GM12878 (cell line): ENCODE results near the gene COX5A. TPM values are rescaled to one million over a fixed set of nuclear protein-coding genes. Genes with fewer than 3 reads are reported as not detected.

Source experiments
- ATAC-seq: fragments of 200-7000 bp; cut with Tn5 transposase; 3 replicates; pipeline ENCODE4 v1.9.1; 2020; ENCODE audit warnings: mild to moderate bottlenecking, moderate library complexity
- BruUV-seq: library from RNA; stranded (reverse); fragments of 400-500 nt; replicated peaks from 2 replicates; lab custom pipeline; 2021; lab: Mats Ljungman, UMichigan
- CTCF ChIA-PET: fragments of 300-600 bp; sonication (Branson Sonifier 250); formaldehyde crosslinking; extraction: SDS; loops from one replicate; lab custom pipeline; 2021; ENCODE audit warnings: inconsistent platforms; lab: Yijun Ruan, JAX
- POLR2A ChIA-PET: fragments of 350-600 bp; formaldehyde crosslinking; extraction: SDS; loops from one replicate; lab custom pipeline; 2021; ENCODE audit warnings: inconsistent platforms; lab: Charles Lee
- RAD21 ChIA-PET: fragments of 300-600 bp; sonication (Branson Sonifier 250); formaldehyde crosslinking; loops from one replicate; lab custom pipeline; 2023; ENCODE audit warnings: antibody characterized with exemption; ENCODE audit not compliant: unreplicated experiment; lab: Charles Lee
- SMC1A ChIA-PET: fragments of 300-600 bp; sonication (Branson Sonifier 250); formaldehyde crosslinking; loops from one replicate; lab custom pipeline; 2023; ENCODE audit not compliant: unreplicated experiment, uncharacterized antibody; lab: Charles Lee
- DNase-seq: peaks from one replicate; pipeline ENCODE4 v3.0.0-alpha.2; 2011; ENCODE audit warnings: low read depth, low spot score
- FAIRE-seq: peaks from 3 replicates; lab custom pipeline; 2011; peaks lifted over from hg19 to GRCh38; lab: Jason Lieb, UNC
- H2AFZ ChIP-seq: 2 replicates; pipeline ENCODE4 v1.6.0; 2011; ENCODE audit warnings: low read depth, low read length, control low read depth; ENCODE audit not compliant: control insufficient read depth
- H3K27ac ChIP-seq: 2 replicates; pipeline ENCODE4 v1.5.1; 2011; ENCODE audit warnings: control low read depth; ENCODE audit not compliant: control insufficient read depth, insufficient read depth
- H3K27me3 ChIP-seq, 2 experiments: replicated peaks in 1 of 2; 2 replicates each; pipeline versions ENCODE4 v1.6.0 to v1.6.1; 2011; ENCODE audit warnings: low read length in 1 of 2; ENCODE audit not compliant: control insufficient read depth in 2 of 2, insufficient read depth in 2 of 2
- H3K36me3 ChIP-seq, 2 experiments: 2 replicates each; pipeline ENCODE4 v1.5.1; 2011; ENCODE audit warnings: low read length in 1 of 2; ENCODE audit not compliant: control insufficient read depth in 2 of 2, insufficient read depth in 2 of 2
- H3K4me1 ChIP-seq: 2 replicates; pipeline ENCODE4 v1.6.1; 2011; ENCODE audit warnings: mild to moderate bottlenecking, low read length, moderate library complexity, mixed read lengths; ENCODE audit not compliant: control insufficient read depth, insufficient read depth
- H3K4me2 ChIP-seq: 2 replicates; pipeline ENCODE4 v1.6.0; 2011; ENCODE audit warnings: control low read depth; ENCODE audit not compliant: control insufficient read depth, insufficient read depth
- H3K4me3 ChIP-seq: fragments of 200-600 bp; sonication (generic); 2 replicates; pipeline ENCODE4 v1.5.1; 2016
- H3K79me2 ChIP-seq: 2 replicates; pipeline ENCODE4 v1.6.0; 2011; ENCODE audit warnings: low read length; ENCODE audit not compliant: control insufficient read depth, insufficient read depth
- H3K9ac ChIP-seq: 2 replicates; pipeline ENCODE4 v1.8.0; 2011; ENCODE audit warnings: low read length, control low read depth, mixed read lengths; ENCODE audit not compliant: control insufficient read depth, insufficient read depth
- H3K9me3 ChIP-seq: replicated peaks from 3 replicates; pipeline ENCODE4 v1.5.1; 2011; ENCODE audit warnings: mild to moderate bottlenecking, low read length; ENCODE audit not compliant: control insufficient read depth, insufficient read depth
- H4K20me1 ChIP-seq: 2 replicates; pipeline ENCODE4 v1.6.0; 2011; ENCODE audit not compliant: control insufficient read depth, insufficient read depth
- POLR2A ChIP-seq: IDR thresholded peaks from 2 replicates; pipeline ENCODE4 v1.6.1; 2011; ENCODE audit warnings: low read depth, mild to moderate bottlenecking, low read length
- RUNX3 ChIP-seq: IDR thresholded peaks from 2 replicates; pipeline ENCODE4 v1.6.1; 2012; ENCODE audit warnings: low read length, inconsistent platforms
- SMAD5 ChIP-seq: IDR thresholded peaks from 2 replicates; pipeline ENCODE4 v1.6.1; 2016; ENCODE audit warnings: antibody characterized with exemption, low read depth
- SPI1 ChIP-seq: IDR thresholded peaks from 2 replicates; pipeline ENCODE4 v1.6.1; 2011; ENCODE audit warnings: low read depth, mild to moderate bottlenecking, low read length, moderate library complexity, borderline replicate concordance; ENCODE audit not compliant: insufficient read depth
- SRF ChIP-seq, 2 experiments: IDR thresholded peaks; 2 replicates each; pipeline ENCODE4 v1.6.1; 2011; ENCODE audit warnings: low read depth in 2 of 2, low read length in 2 of 2, mild to moderate bottlenecking in 1 of 2, moderate library complexity in 1 of 2
- whole genome bisulfite sequencing: methylation state at CpG from one replicate; pipeline ENCODE4 v1.1.6; 2016; ENCODE audit warnings: low lambda C conversion rate; ENCODE audit not compliant: insufficient replicate concordance, insufficient coverage; ENCODE audit errors: missing lambda C conversion rate; 5-methylcytosine and 5-hydroxymethylcytosine counted together
- in situ Hi-C: fragments of 300-500 bp; cut with MboI; formaldehyde crosslinking; loops from 9 replicates; pipeline ENCODE4 v1.14.3; 2018; ENCODE audit warnings: mixed read lengths
- intact Hi-C: fragments of 100-400 bp; cut with micrococcal nuclease; formaldehyde crosslinking; loops from one replicate; pipeline ENCODE4 v1.14.2; 2022; ENCODE audit not compliant: unreplicated experiment
- polyA plus RNA-seq, 11 experiments: library from polyadenylated mRNA; depleted of rRNA in 4 of 11; unstranded in 6 of 11; stranded (reverse) in 5 of 11; fragments of >200 nt; fragmentation: Nextera tagmentation in 4 of 11; fragmentation: Illumina TruSeq in 1 of 11; extraction: Ambion mirVana in 4 of 11; extraction: Trizol in 1 of 11; gene quantifications; 1 replicate in 1 of 11; 2 replicates in 10 of 11; pipeline versions ENCODE4 v1.2.1 to v1.2.3, GENCODE V29; 2011 to 2016; ENCODE audit warnings: inconsistent platforms in 2 of 11, missing spikeins in 2 of 11, low read depth in 1 of 11
- total RNA-seq, 4 experiments: library from RNA; depleted of rRNA in 3 of 4; stranded (reverse); fragments of >200 nt in 3 of 4; fragmentation: Illumina TruSeq in 1 of 4; extraction: Trizol in 1 of 4; gene quantifications; 2 replicates each; pipeline versions ENCODE4 v1.2.1 to v1.2.3, GENCODE V29; 2013 to 2021

The COX5A gene
- total and polyA plus RNA-seq, 10 of the 15 experiments (the other 5 are each of a cell fraction or from before 2014, with no cell fraction given): 84.5 to 1,218 (median 392) TPM

- RAD21 ChIA-PET: no interaction called here
- no peaks in the 10 kb centered on the region for H3K27me3 ChIP-seq
- no peak for DNase-seq
- FAIRE-seq: no peak
- in situ Hi-C loops (no loop called here), intact Hi-C loops (no loop called here)
- peaks cover 25% of the 10 kb centered on the region for H3K4me1 ChIP-seq
- CTCF ChIA-PET: interaction anchor here (0.8 kb wide), 1 partner anchor 9 kb away, joined by 3 read pairs; no protein-coding TSS in a partner anchor
- 0 out of 2 replicates have a peak overlapping the region, but pooled peaks have one; percentile 2 for H3K27ac ChIP-seq
- H3K79me2 ChIP-seq: peaks cover 12% of the 10 kb centered on the region
- POLR2A ChIA-PET: interaction anchor here (1.4 to 2.1 kb wide), 2 partner anchors 9 to 20 kb away, joined by 3 to 7 read pairs; no protein-coding TSS in a partner anchor
- no peak overlapping the region for H3K9ac ChIP-seq
- H3K9me3 ChIP-seq: no peaks in the 10 kb centered on the region
- H4K20me1 ChIP-seq: no peaks in the 10 kb centered on the region
- H3K36me3 ChIP-seq: peaks cover 0 to 10% of the 10 kb centered on the region in 2 experiments
- H3K4me2 ChIP-seq: peak overlapping the region; percentile 41; the same call in 1 of the 2 replicates
- no peak overlapping the region for H2AFZ ChIP-seq
- SMC1A ChIA-PET: interaction anchor here (1.1 to 1.2 kb wide), 2 partner anchors 9 to 10 kb away, joined by 3 read pairs; no protein-coding TSS in a partner anchor
- TF ChIP-seq SPI1 (peak; percentile 77), SRF (IDR thresholded peaks at IDR 0.05; ENCODE audit: low read depth in 2 of 2, low read length in 2 of 2) (peak; percentile 72 to 73; a peak in 3 of 4 replicates), SMAD5 (no peak)
- no TSS peak for BruUV-seq
- no peak for ATAC-seq
- WGBS: 100% methylated on average over 2 of the region's 2 CpGs
- no peak overlapping the region for H3K4me3 ChIP-seq
Observed at GRCh38 chr15:74892931-74893330, 44.9 kb downstream of the COX5A start.

GRCh38 chr15:74892313-74892712 is 45.6 kb downstream of the COX5A start:
- no peaks in the 10 kb centered on the region for H3K27me3 ChIP-seq
- CTCF ChIA-PET: interaction anchor here (1.2 to 4.5 kb wide), 3 partner anchors 9 to 255 kb away, joined by 3 to 37 read pairs (median 4); no protein-coding TSS in a partner anchor
- no peak overlapping the region for H3K4me2 ChIP-seq
- H3K4me3 ChIP-seq: no peak overlapping the region
- H3K79me2 ChIP-seq: peaks cover 12% of the 10 kb centered on the region
- no TSS peak for BruUV-seq
- in situ Hi-C loops (no loop called here), intact Hi-C loops (no loop called here)
- H3K9ac ChIP-seq: no peak overlapping the region
- FAIRE-seq (no peak), DNase-seq (no peak), ATAC-seq (no peak)
- SMC1A ChIA-PET: interaction anchor here (1.1 to 1.2 kb wide), 2 partner anchors 9 to 10 kb away, joined by 3 to 9 read pairs; no protein-coding TSS in a partner anchor
- POLR2A ChIA-PET: interaction anchor here (0.5 to 1.9 kb wide), 4 partner anchors 10 to 601 kb away, joined by 3 to 7 read pairs (median 3); no protein-coding TSS in a partner anchor
- H3K27ac ChIP-seq: no peak overlapping the region
- RAD21 ChIA-PET: interaction anchor here (0.6 to 1.8 kb wide), 3 partner anchors 9 to 363 kb away, joined by 3 to 4 read pairs (median 3); no protein-coding TSS in a partner anchor
- H3K36me3 ChIP-seq: peaks cover 0 to 10% of the 10 kb centered on the region in 2 experiments
- H2AFZ ChIP-seq: no peak overlapping the region
- 100% methylated on average over 3 of the region's 3 CpGs for WGBS
- no peaks in the 10 kb centered on the region for H4K20me1 ChIP-seq
- H3K4me1 ChIP-seq: peaks cover 25% of the 10 kb centered on the region
- TF ChIP-seq RUNX3 (no peak), POLR2A (0 out of 2 replicates have a peak, but pooled peaks have one; percentile 34)
- TF ChIP-seq, all 136 proteins: peak for 1
- H3K9me3 ChIP-seq: no peaks in the 10 kb centered on the region
